HG03135 (cell line): ENCODE measurements around the gene FLVCR1.

Experiments
- ATAC-seq: cut with Tn5 transposase; IDR thresholded peaks from one replicate; pipeline ENCODE4 v1.9.1; 2021; ENCODE audit warnings: mild to moderate bottlenecking, moderate library complexity; ENCODE audit not compliant: unreplicated experiment

FLVCR1 gene

GRCh38 chr1:212944229-212944901 is 86.3 kb downstream of the FLVCR1 start:
- ATAC-seq: no peak

GRCh38 chr1:212945056-212945455 is 87.0 kb downstream of the FLVCR1 start:
- ATAC-seq: no peak

GRCh38 chr1:212945463-212946160 is 87.5 kb downstream of the FLVCR1 start:
- ATAC-seq: no peak

- no peak for ATAC-seq
Measured at GRCh38 chr1:212946872-212947271, 88.8 kb downstream of the FLVCR1 start.
